ENCODE measurements around the gene FXR2.

Gene FXR2

GRCh38 chr17:7555320-7555948, 59.3 kb downstream of the FXR2 start:
- Histone ChIP-seq H3K27me3 (replicated peaks; ENCODE audit: control insufficient read depth, insufficient read depth, low read length) (no peaks in the 10 kb centered on the region), H3K36me3 (ENCODE audit: control insufficient read depth, insufficient read depth, low read length) (no peaks in the 10 kb centered on the region), H3K4me3 (replicated peaks; ENCODE audit: low read depth, low read length) (no peak overlapping the region)
- no peak for DNase-seq (ENCODE audit: extremely low read depth, insufficient read length)
- TF ChIP-seq, protein P1, sequence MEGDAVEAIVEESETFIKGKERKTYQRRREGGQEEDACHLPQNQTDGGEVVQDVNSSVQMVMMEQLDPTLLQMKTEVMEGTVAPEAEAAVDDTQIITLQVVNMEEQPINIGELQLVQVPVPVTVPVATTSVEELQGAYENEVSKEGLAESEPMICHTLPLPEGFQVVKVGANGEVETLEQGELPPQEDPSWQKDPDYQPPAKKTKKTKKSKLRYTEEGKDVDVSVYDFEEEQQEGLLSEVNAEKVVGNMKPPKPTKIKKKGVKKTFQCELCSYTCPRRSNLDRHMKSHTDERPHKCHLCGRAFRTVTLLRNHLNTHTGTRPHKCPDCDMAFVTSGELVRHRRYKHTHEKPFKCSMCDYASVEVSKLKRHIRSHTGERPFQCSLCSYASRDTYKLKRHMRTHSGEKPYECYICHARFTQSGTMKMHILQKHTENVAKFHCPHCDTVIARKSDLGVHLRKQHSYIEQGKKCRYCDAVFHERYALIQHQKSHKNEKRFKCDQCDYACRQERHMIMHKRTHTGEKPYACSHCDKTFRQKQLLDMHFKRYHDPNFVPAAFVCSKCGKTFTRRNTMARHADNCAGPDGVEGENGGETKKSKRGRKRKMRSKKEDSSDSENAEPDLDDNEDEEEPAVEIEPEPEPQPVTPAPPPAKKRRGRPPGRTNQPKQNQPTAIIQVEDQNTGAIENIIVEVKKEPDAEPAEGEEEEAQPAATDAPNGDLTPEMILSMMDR (IDR thresholded peaks at IDR 0.05; ENCODE audit: insufficient read depth, low read length, poor library complexity, severe bottlenecking) = peak; percentile 6

DNA sequence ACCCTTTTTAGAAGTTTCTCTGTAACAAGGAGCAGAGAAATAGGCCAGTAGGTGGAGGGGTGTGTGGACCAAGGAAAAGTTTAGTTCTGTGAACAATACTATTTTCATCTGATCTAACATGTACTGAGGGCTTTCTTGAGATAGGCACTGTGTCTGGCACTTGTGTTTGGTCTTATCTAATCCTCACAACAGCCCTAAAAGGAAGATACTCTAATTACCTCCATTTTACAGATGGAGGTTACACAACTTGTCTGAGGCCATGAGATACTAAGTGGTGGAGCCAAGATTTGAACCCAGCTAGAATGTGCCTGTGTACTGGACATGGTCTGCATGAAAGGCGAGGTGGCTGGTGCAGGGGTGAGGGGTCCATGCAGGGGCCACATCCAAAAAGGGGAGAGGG, 61.3 kb downstream of the FXR2 start:
- no peaks in the 10 kb centered on the region for H3K36me3 ChIP-seq (ENCODE audit: control insufficient read depth, insufficient read depth, low read length)
- no peak overlapping the region for H3K4me3 ChIP-seq (replicated peaks; ENCODE audit: low read depth, low read length)
- no peak for DNase-seq (ENCODE audit: extremely low read depth, insufficient read length)
- H3K27me3 ChIP-seq (replicated peaks; ENCODE audit: control insufficient read depth, insufficient read depth, low read length) = no peaks in the 10 kb centered on the region
- TF ChIP-seq, protein P1 (IDR thresholded peaks at IDR 0.05; ENCODE audit: insufficient read depth, low read length, poor library complexity, severe bottlenecking) = no peak

DNA sequence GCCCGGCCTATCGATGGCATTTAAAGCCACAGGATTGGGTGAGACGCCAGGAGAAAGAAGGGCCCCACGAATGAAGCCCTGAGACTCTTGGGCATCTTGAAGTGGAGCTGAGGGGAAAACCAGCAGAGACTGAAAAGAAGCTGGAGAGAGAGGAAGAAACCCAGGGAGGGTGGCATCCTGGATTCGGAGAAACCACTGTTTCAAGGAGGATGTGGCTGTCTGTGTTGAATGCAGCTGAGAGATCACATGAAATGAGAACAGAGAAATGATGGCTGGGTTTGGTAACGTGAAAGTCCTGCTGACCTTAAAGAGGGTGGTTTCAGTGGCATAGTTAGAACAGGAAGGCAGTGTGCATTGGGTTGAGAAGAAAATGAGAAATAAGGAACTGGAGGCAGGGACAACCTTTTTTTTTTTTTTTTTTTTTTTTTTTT, 62.1 kb downstream of the FXR2 start:
- TF ChIP-seq, protein P1 (IDR thresholded peaks at IDR 0.05; ENCODE audit: insufficient read depth, low read length, poor library complexity, severe bottlenecking) = no peak
- no peak overlapping the region for H3K4me3 ChIP-seq (replicated peaks; ENCODE audit: low read depth, low read length)
- H3K36me3 ChIP-seq (ENCODE audit: control insufficient read depth, insufficient read depth, low read length) = no peaks in the 10 kb centered on the region
- DNase-seq (ENCODE audit: extremely low read depth, insufficient read length) = no peak
- H3K27me3 ChIP-seq (replicated peaks; ENCODE audit: control insufficient read depth, insufficient read depth, low read length) = no peaks in the 10 kb centered on the region

DNA sequence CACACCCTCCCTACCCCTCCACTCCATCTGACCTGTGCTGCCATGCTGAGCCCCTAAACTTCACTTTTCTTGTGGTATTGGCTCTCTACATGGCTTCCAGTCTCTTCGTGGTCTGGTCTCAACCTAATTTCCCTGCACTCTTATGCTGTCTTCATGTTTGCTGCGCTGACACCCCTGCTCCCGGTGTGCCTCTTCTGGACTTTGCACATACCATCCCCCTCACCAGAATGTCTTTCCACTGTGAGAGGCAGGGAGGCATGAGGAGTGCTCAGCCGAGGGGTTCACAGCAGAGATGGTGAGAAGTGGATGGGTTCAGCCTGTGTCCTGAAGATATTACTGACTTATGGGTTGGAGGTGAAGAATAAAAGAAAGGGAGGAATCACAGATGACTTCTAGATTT, 63.3 kb downstream of the FXR2 start:
- no peaks in the 10 kb centered on the region for H3K27me3 ChIP-seq (replicated peaks; ENCODE audit: control insufficient read depth, insufficient read depth, low read length)
- TF ChIP-seq, protein P1 (IDR thresholded peaks at IDR 0.05; ENCODE audit: insufficient read depth, low read length, poor library complexity, severe bottlenecking) = no peak
- no peak for DNase-seq (ENCODE audit: extremely low read depth, insufficient read length)

GRCh38 chr17:7550344-7550743, 64.4 kb downstream of the FXR2 start:
- TF ChIP-seq, protein P1 (IDR thresholded peaks at IDR 0.05; ENCODE audit: insufficient read depth, low read length, poor library complexity, severe bottlenecking) = no peak
- DNase-seq (ENCODE audit: extremely low read depth, insufficient read length) = no peak

More for the DNA sequence above, 63.3 kb downstream of the FXR2 start:
- H3K4me3 ChIP-seq (replicated peaks; ENCODE audit: low read depth, low read length) = no peak overlapping the region
- H3K36me3 ChIP-seq (ENCODE audit: control insufficient read depth, insufficient read depth, low read length) = no peaks in the 10 kb centered on the region

More at GRCh38 chr17:7550344-7550743, 64.4 kb downstream of the FXR2 start:
- no peak overlapping the region for H3K4me3 ChIP-seq (replicated peaks; ENCODE audit: low read depth, low read length)
- H3K27me3 ChIP-seq (replicated peaks; ENCODE audit: control insufficient read depth, insufficient read depth, low read length) = no peaks in the 10 kb centered on the region
- H3K36me3 ChIP-seq (ENCODE audit: control insufficient read depth, insufficient read depth, low read length) = no peaks in the 10 kb centered on the region
